Astrocyte (in vitro differentiated cells and primary cell): Measurements from ENCODE around the gene LMAN1L. TPM values are rescaled to one million over a fixed set of nuclear protein-coding genes. Genes with fewer than 3 reads are reported as not detected.

ENCODE experiments used
- DNase-seq: peaks from one replicate; pipeline ENCODE4 v3.0.0-alpha.2; 2010; ENCODE audit warnings: low read depth
- FAIRE-seq: peaks from 2 replicates; lab custom pipeline; 2011; peaks lifted over from hg19 to GRCh38; lab: Jason Lieb, UNC
- H2AFZ ChIP-seq: 2 replicates; pipeline ENCODE4 v1.6.0; 2012; ENCODE audit warnings: low read depth, low read length, inconsistent platforms
- H3K27ac ChIP-seq: 2 replicates; pipeline ENCODE4 v1.5.1; 2011; ENCODE audit warnings: low read depth, low read length, inconsistent platforms
- H3K27me3 ChIP-seq: 2 replicates; pipeline ENCODE4 v1.6.0; 2011; ENCODE audit warnings: low read length, inconsistent platforms; ENCODE audit not compliant: insufficient read depth
- H3K36me3 ChIP-seq: 2 replicates; pipeline ENCODE4 v1.5.1; 2011; ENCODE audit warnings: low read length, inconsistent platforms; ENCODE audit not compliant: insufficient read depth
- H3K4me1 ChIP-seq: 2 replicates; pipeline ENCODE4 v1.5.1; 2011; ENCODE audit warnings: low read length, inconsistent platforms; ENCODE audit not compliant: insufficient read depth
- H3K4me2 ChIP-seq: 2 replicates; pipeline ENCODE4 v1.6.0; 2012; ENCODE audit warnings: low read length, inconsistent platforms
- H3K4me3 ChIP-seq: 2 replicates; pipeline ENCODE4 v1.5.1; 2011; ENCODE audit warnings: low read depth, mild to moderate bottlenecking, low read length, inconsistent platforms; ENCODE audit not compliant: insufficient read depth
- H3K79me2 ChIP-seq: 2 replicates; pipeline ENCODE4 v1.6.0; 2012; ENCODE audit warnings: mild to moderate bottlenecking, low read length, inconsistent platforms; ENCODE audit not compliant: insufficient read depth
- H3K9ac ChIP-seq: 2 replicates; pipeline ENCODE4 v1.6.0; 2012; ENCODE audit warnings: mild to moderate bottlenecking, low read length, inconsistent platforms
- H3K9me3 ChIP-seq: 2 replicates; pipeline ENCODE4 v1.5.1; 2012; ENCODE audit warnings: low read depth, mild to moderate bottlenecking, low read length, inconsistent platforms; ENCODE audit not compliant: insufficient read depth
- H4K20me1 ChIP-seq: 2 replicates; pipeline ENCODE4 v1.6.0; 2012; ENCODE audit warnings: low read length, inconsistent platforms; ENCODE audit not compliant: insufficient read depth
- H3K27ac Mint-ChIP-seq: one replicate; pipeline ENCODE4 v1.8.0; 2021; ENCODE audit warnings: mild to moderate bottlenecking, mixed read lengths; ENCODE audit not compliant: unreplicated experiment
- H3K27me3 Mint-ChIP-seq: one replicate; pipeline ENCODE4 v1.8.0; 2021; ENCODE audit warnings: low read depth, mixed read lengths; ENCODE audit not compliant: unreplicated experiment
- H3K36me3 Mint-ChIP-seq: one replicate; pipeline ENCODE4 v1.8.0; 2021; ENCODE audit warnings: low read depth, mixed read lengths; ENCODE audit not compliant: unreplicated experiment
- H3K4me1 Mint-ChIP-seq: one replicate; pipeline ENCODE4 v1.8.0; 2021; ENCODE audit warnings: low read depth, mixed read lengths; ENCODE audit not compliant: unreplicated experiment
- H3K4me3 Mint-ChIP-seq: one replicate; pipeline ENCODE4 v1.8.0; 2021; ENCODE audit warnings: mild to moderate bottlenecking, moderate library complexity, mixed read lengths; ENCODE audit not compliant: unreplicated experiment
- H3K9me3 Mint-ChIP-seq: one replicate; pipeline ENCODE4 v1.8.0; 2021; ENCODE audit warnings: mild to moderate bottlenecking, mixed read lengths; ENCODE audit not compliant: unreplicated experiment
- CTCF ChIP-seq: IDR thresholded peaks from 2 replicates; pipeline ENCODE4 v1.5.1; 2011; ENCODE audit warnings: low read depth, mild to moderate bottlenecking, inconsistent platforms, low read length, moderate library complexity; ENCODE audit not compliant: insufficient read depth
- EZH2 ChIP-seq: IDR thresholded peaks from 2 replicates; pipeline ENCODE4 v1.6.1; 2012; ENCODE audit warnings: mild to moderate bottlenecking, low read length, inconsistent platforms; ENCODE audit not compliant: insufficient read depth
- total RNA-seq: library from RNA; stranded (reverse); gene quantifications from 2 replicates; pipeline ENCODE4 v1.2.1, GENCODE V29; 2021

The LMAN1L gene
- total RNA-seq, 1 donor from 2014 or later = 0.32 TPM

- no peak overlapping the region for H2AFZ ChIP-seq
- H3K27me3 ChIP-seq = no peaks in the 10 kb centered on the region
- H3K4me1 Mint-ChIP-seq = no peaks in the 10 kb centered on the region
- H3K36me3 Mint-ChIP-seq = peaks cover 10% of the 10 kb centered on the region
- FAIRE-seq (no peak), DNase-seq (no peak)
- no peaks in the 10 kb centered on the region for H3K79me2 ChIP-seq
- peaks cover 12% of the 10 kb centered on the region for H3K4me1 ChIP-seq
- TF ChIP-seq EZH2 = no peak
- no peak for TF ChIP-seq CTCF
- H3K27ac Mint-ChIP-seq = peak overlapping the region; percentile 23
- H3K36me3 ChIP-seq = no peaks in the 10 kb centered on the region
- H3K4me3 Mint-ChIP-seq = peak overlapping the region; percentile 60
- no peaks in the 10 kb centered on the region for H3K9me3 ChIP-seq
- no peak overlapping the region for H3K27ac ChIP-seq
- H3K4me3 ChIP-seq = no peak overlapping the region
- peaks cover 2% of the 10 kb centered on the region for H3K9me3 Mint-ChIP-seq
- no peaks in the 10 kb centered on the region for H3K27me3 Mint-ChIP-seq
- peaks cover 12% of the 10 kb centered on the region for H4K20me1 ChIP-seq
- H3K9ac ChIP-seq = no peak overlapping the region
- peak overlapping the region; percentile 96 for H3K4me2 ChIP-seq
Measured at GRCh38 chr15:74840851-74841775, 28.5 kb downstream of the LMAN1L start.

GRCh38 chr15:74841891-74842373 is 29.3 kb downstream of the LMAN1L start:
- Histone ChIP-seq H3K79me2 (no peaks in the 10 kb centered on the region), H3K4me2 (peak overlapping the region; percentile 96), H3K4me3 (no peak overlapping the region), H3K4me1 (peaks cover 12% of the 10 kb centered on the region), H3K9me3 (no peaks in the 10 kb centered on the region), H3K27me3 (no peaks in the 10 kb centered on the region), H3K27ac (no peak overlapping the region), H2AFZ (no peak overlapping the region), H3K9ac (peak overlapping the region; percentile 78), H4K20me1 (peaks cover 12% of the 10 kb centered on the region), H3K36me3 (no peaks in the 10 kb centered on the region)
- TF ChIP-seq CTCF (no peak), EZH2 (no peak)
- Mint-ChIP-seq H3K4me1 (no peaks in the 10 kb centered on the region), H3K9me3 (peaks cover 2% of the 10 kb centered on the region), H3K36me3 (peaks cover 8% of the 10 kb centered on the region), H3K4me3 (peak overlapping the region; percentile 91), H3K27ac (peak overlapping the region; percentile 23), H3K27me3 (no peaks in the 10 kb centered on the region)
- no peak for DNase-seq
- no peak for FAIRE-seq
